ENCODE data around the gene LSM7.

LSM7 gene

GRCh38 chr19:2340496-2341243 lies 12.3 kb upstream of the LSM7 start:
- no peak for TF ChIP-seq L3MBTL2 (conservative IDR thresholded peaks at IDR 0.05)
- no peak for TF ChIP-seq SP1 (IDR thresholded peaks at IDR 0.05)
- no peak for TF ChIP-seq FOXK2 (IDR thresholded peaks at IDR 0.05)
- no peak for TF ChIP-seq CTBP1 (IDR thresholded peaks at IDR 0.05; ENCODE audit: borderline replicate concordance)
- TF ChIP-seq TARDBP (IDR thresholded peaks at IDR 0.05) = no peak
- no peak for TF ChIP-seq ELF4 (IDR thresholded peaks at IDR 0.05)
- no peak for TF ChIP-seq HDGF (IDR thresholded peaks at IDR 0.05; ENCODE audit: borderline replicate concordance)
- no peak for TF ChIP-seq NFRKB (IDR thresholded peaks at IDR 0.05)
- TF ChIP-seq FOXM1 (IDR thresholded peaks at IDR 0.05; ENCODE audit: borderline replicate concordance) = no peak
- no peak for TF ChIP-seq LEF1 (IDR thresholded peaks at IDR 0.05; ENCODE audit: borderline replicate concordance)
- no peak for TF ChIP-seq FOXA1 (IDR thresholded peaks at IDR 0.05)
- no peak for TF ChIP-seq ARNT (IDR thresholded peaks at IDR 0.05)
- no peak for TF ChIP-seq PKNOX1 (IDR thresholded peaks at IDR 0.05)
- TF ChIP-seq ZNF384 (IDR thresholded peaks at IDR 0.05) = no peak
- no peak for TF ChIP-seq BHLHE40 (IDR thresholded peaks at IDR 0.05; ENCODE audit: borderline replicate concordance)
- no peak for TF ChIP-seq SUZ12 (IDR thresholded peaks at IDR 0.05)
- POLR2A ChIA-PET = no interaction called here
- DNase-seq (ENCODE audit: extremely low spot score) = no peak
- CTCF ChIA-PET = no interaction called here

- POLR2A ChIA-PET = interaction anchor here (1.2 kb wide), 1 partner anchor 12 kb away, joined by 3 read pairs; the partner anchor contains the start of gene LSM7
- no peak for TF ChIP-seq PKNOX1 (IDR thresholded peaks at IDR 0.05)
- TF ChIP-seq CTBP1 (IDR thresholded peaks at IDR 0.05; ENCODE audit: borderline replicate concordance) = no peak
- TF ChIP-seq NFRKB (IDR thresholded peaks at IDR 0.05) = no peak
- no peak for TF ChIP-seq FOXA1 (IDR thresholded peaks at IDR 0.05)
- no peak for TF ChIP-seq SUZ12 (IDR thresholded peaks at IDR 0.05)
- no peak for TF ChIP-seq LEF1 (IDR thresholded peaks at IDR 0.05; ENCODE audit: borderline replicate concordance)
- no peak for TF ChIP-seq ARNT (IDR thresholded peaks at IDR 0.05)
- no peak for TF ChIP-seq TARDBP (IDR thresholded peaks at IDR 0.05)
- TF ChIP-seq FOXM1 (IDR thresholded peaks at IDR 0.05; ENCODE audit: borderline replicate concordance) = no peak
- TF ChIP-seq HDGF (IDR thresholded peaks at IDR 0.05; ENCODE audit: borderline replicate concordance) = no peak
- TF ChIP-seq L3MBTL2 (conservative IDR thresholded peaks at IDR 0.05) = no peak
- no peak for TF ChIP-seq SP1 (IDR thresholded peaks at IDR 0.05)
- TF ChIP-seq FOXK2 (IDR thresholded peaks at IDR 0.05) = no peak
- TF ChIP-seq ELF4 (IDR thresholded peaks at IDR 0.05) = no peak
- no peak for TF ChIP-seq ZNF384 (IDR thresholded peaks at IDR 0.05)
- no peak for TF ChIP-seq BHLHE40 (IDR thresholded peaks at IDR 0.05; ENCODE audit: borderline replicate concordance)
- CTCF ChIA-PET = interaction anchor here (0.6 kb wide), 1 partner anchor 566 kb away, joined by 3 read pairs; no protein-coding TSS in a partner anchor
- DNase-seq (ENCODE audit: extremely low spot score) = no peak
Observed at GRCh38 chr19:2339644-2340310, 11.4 kb upstream of the LSM7 start.

GRCh38 chr19:2338751-2339643 lies 10.6 kb upstream of the LSM7 start:
- DNase-seq (ENCODE audit: extremely low spot score) = no peak
- POLR2A ChIA-PET = interaction anchor here (1.2 kb wide), 1 partner anchor 11 kb away, joined by 3 read pairs; the partner anchor contains the start of gene LSM7

GRCh38 chr19:2338055-2338615 lies 9.7 kb upstream of the LSM7 start:
- TF ChIP-seq NFRKB (IDR thresholded peaks at IDR 0.05) (no peak), L3MBTL2 (conservative IDR thresholded peaks at IDR 0.05) (no peak), HDGF (IDR thresholded peaks at IDR 0.05; ENCODE audit: borderline replicate concordance) (no peak), ZNF384 (IDR thresholded peaks at IDR 0.05) (no peak), FOXK2 (IDR thresholded peaks at IDR 0.05) (no peak), SUZ12 (IDR thresholded peaks at IDR 0.05) (no peak), ARNT (IDR thresholded peaks at IDR 0.05) (no peak), FOXA1 (IDR thresholded peaks at IDR 0.05) (no peak), CTBP1 (IDR thresholded peaks at IDR 0.05; ENCODE audit: borderline replicate concordance) (no peak), ELF4 (IDR thresholded peaks at IDR 0.05) (no peak), SP1 (IDR thresholded peaks at IDR 0.05) (no peak), FOXM1 (IDR thresholded peaks at IDR 0.05; ENCODE audit: borderline replicate concordance) (no peak), PKNOX1 (IDR thresholded peaks at IDR 0.05) (no peak), TARDBP (IDR thresholded peaks at IDR 0.05) (no peak), LEF1 (IDR thresholded peaks at IDR 0.05; ENCODE audit: borderline replicate concordance) (no peak), BHLHE40 (IDR thresholded peaks at IDR 0.05; ENCODE audit: borderline replicate concordance) (no peak)
- DNase-seq (ENCODE audit: extremely low spot score) = no peak
- ChIA-PET CTCF (no interaction called here), POLR2A (no interaction called here)

More at GRCh38 chr19:2338751-2339643, 10.6 kb upstream of the LSM7 start:
- TF ChIP-seq HDGF (IDR thresholded peaks at IDR 0.05; ENCODE audit: borderline replicate concordance) (no peak), PKNOX1 (IDR thresholded peaks at IDR 0.05) (no peak), BHLHE40 (IDR thresholded peaks at IDR 0.05; ENCODE audit: borderline replicate concordance) (no peak), FOXA1 (IDR thresholded peaks at IDR 0.05) (no peak), LEF1 (IDR thresholded peaks at IDR 0.05; ENCODE audit: borderline replicate concordance) (no peak), SP1 (IDR thresholded peaks at IDR 0.05) (no peak), ARNT (IDR thresholded peaks at IDR 0.05) (no peak)
- CTCF ChIA-PET = interaction anchor here (0.6 kb wide), 1 partner anchor 566 kb away, joined by 3 read pairs; no protein-coding TSS in a partner anchor

Measured in HEK293T (cell line).